GM19328 (cell line): Measurements from ENCODE around the gene THNSL1.

Experiments
- ATAC-seq: cut with Tn5 transposase; IDR thresholded peaks from one replicate; pipeline ENCODE4 v1.9.1; 2021; ENCODE audit warnings: mild to moderate bottlenecking, moderate library complexity; ENCODE audit not compliant: unreplicated experiment

THNSL1 gene

DNA sequence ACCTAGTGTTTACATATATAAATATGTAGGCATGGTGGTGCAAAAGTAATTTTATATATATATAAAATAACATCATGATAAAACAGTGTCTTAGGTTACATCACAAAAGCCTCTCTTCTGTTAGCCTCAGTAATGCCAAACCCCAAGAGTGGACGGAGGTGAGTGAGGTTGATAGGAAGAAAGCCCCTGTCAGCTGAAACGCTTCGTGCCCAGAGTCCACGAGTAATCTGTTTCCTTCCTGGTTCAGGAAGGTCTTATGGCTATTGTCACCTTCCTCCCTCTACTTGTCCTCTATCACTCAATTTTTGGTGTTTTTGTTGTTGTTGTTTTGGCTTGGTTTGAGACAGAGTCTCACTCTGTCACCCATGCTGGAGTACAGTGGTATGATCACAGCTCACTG lies 41.5 kb downstream of the THNSL1 start:
- ATAC-seq = no peak

GRCh38 chr10:25059990-25060389 lies 43.6 kb downstream of the THNSL1 start:
- no peak for ATAC-seq

GRCh38 chr10:25061125-25061524 lies 44.7 kb downstream of the THNSL1 start:
- ATAC-seq = no peak

DNA sequence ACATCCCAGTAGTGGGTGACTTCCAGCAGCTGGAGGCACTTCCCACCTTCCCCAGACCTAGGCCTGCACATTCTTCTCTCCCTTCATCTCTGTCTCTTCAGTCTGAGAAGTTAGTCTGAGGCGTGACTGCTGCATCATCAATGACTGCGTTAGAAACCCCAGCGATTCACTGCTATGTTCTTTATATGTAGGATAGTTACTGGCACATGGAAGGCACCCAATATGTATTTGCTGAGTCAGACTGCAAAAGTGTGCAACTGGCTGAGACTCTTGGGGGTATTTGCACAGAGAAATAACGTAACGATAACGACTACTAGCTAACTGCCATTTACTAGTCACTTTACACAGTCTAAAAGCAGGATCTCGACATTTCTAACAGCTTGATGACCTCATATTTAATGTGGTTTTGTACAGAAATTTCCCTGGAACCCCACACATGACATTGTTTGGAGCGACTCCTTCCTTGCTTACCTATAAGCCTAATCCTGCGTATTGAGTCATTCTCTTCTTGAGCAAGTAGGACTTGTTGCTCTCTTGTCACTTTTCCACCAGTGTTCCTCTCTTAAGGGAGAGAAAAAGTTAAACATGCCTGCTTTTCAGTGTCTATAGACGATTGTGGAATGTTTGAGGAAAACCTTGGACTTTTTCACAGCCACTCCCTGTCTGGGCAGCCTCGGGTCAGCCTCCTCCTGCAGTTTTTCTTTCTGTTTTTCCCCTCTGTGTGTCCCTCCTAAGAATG lies 45.5 kb downstream of the THNSL1 start:
- ATAC-seq = no peak

GRCh38 chr10:25063157-25063556 lies 46.7 kb downstream of the THNSL1 start:
- ATAC-seq = no peak

GRCh38 chr10:25063644-25064043 lies 47.2 kb downstream of the THNSL1 start:
- ATAC-seq = no peak

GRCh38 chr10:25064401-25064800 lies 48.0 kb downstream of the THNSL1 start:
- ATAC-seq = no peak

DNA sequence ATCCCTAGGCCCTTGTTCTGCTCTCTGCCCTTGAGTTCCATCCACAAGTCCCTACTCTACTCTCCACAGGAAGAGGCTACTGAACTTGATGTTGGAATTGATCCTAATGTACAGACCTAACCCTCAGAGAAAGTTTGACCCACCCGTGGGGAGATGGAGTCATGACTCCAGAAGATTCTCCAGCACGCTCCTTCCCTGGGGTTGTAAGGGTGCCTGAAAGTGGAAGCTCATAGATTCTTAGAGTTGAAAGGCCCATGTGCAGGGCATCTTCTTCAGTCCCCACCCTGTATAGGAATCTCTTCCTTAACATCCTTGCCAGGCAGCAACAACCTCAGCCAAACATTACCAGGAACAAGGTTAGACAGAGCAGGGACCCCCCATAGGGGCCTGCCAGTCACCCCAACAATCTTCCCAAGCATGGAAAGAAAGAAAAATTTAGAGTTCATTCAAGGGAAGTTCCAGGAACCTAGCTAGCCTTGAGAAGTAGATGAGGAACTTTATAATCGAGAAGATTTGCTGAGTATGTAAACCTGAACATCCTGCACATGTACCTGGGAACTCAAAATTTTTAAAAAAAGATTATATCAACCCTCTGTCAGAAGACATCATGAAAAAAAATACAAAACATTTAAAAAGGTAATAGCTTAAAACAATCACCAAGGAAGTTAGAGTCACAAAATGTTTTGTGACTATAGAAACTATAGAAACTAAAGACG lies 49.5 kb downstream of the THNSL1 start:
- no peak for ATAC-seq

- ATAC-seq = no peak
These were observed 52.0 kb downstream of the THNSL1 start for GRCh38 chr10:25068152-25069058.

- ATAC-seq = no peak
These were observed 54.8 kb downstream of the THNSL1 start for GRCh38 chr10:25071227-25071626.

DNA sequence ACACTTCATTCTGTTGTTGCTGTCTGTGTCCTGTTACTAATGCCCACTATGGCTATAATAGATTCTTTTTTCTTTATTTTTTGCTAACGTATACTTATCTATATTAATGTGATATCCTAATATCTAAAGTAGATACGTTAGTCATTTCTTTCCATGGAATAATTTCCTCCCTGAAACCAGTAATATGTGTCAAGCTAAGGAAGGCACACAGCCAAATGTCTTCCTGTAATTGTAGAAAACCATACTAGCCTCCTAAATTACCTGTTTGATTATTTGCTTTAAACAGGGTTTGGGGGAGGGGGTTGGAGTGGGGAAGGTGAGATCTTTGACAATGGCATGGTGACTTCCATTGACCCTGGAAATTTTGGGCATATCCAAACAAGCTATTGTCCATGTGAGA lies 56.4 kb downstream of the THNSL1 start:
- ATAC-seq = no peak

DNA sequence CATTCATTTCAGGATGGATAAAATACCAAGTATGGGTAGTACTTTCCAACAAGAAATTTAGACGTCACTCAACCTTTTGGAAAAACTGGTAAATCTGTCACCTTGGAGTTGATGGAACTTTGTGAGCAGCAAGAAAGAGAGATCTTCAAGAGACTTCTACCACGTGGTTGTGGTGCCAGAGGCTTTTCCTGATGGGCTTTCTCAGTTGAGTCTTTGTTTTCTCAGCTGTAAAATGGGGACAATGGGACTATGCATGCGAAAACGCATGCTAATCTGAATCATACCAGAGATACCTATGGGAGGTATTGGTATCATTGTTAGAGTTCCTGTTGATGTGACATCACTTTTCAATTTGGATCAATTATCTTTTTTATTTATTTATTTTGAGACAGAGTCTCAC lies 59.4 kb downstream of the THNSL1 start:
- no peak for ATAC-seq
